ENCODE measurements around the gene USP33.
"Not testable (repeated sequence)": the region's sequence is repeated elsewhere in the genome, so short reads cannot be mapped to it uniquely, and the experiment has no call there.

Gene USP33

GRCh38 chr1:77682460-77683159 lies 77.0 kb downstream of the USP33 start, which contains the start of gene ZZZ3:
ZZZ3 (minus strand) TSS chr1:77682658; CDS start chr1:77633354, 49,304 bp downstream.
- no peak for TF ChIP-seq CTCF (IDR thresholded peaks at IDR 0.05; ENCODE audit: insufficient read depth, low read length, poor library complexity, severe bottlenecking)
- Histone ChIP-seq H3K4me3 (replicated peaks; ENCODE audit: low read depth, low read length) (peak within 1 kb of the TSS; percentile 93), H3K36me3 (ENCODE audit: control insufficient read depth, insufficient read depth, low read length) (no peaks in the 10 kb centered on the region), H3K27me3 (replicated peaks; ENCODE audit: control insufficient read depth, insufficient read depth, low read length) (no peaks in the 10 kb centered on the region)
- DNase-seq (ENCODE audit: extremely low read depth, insufficient read length) = peak; percentile 95

- no peak for DNase-seq (ENCODE audit: extremely low read depth, insufficient read length)
- TF ChIP-seq CTCF (IDR thresholded peaks at IDR 0.05; ENCODE audit: insufficient read depth, low read length, poor library complexity, severe bottlenecking) = no peak
- H3K4me3 ChIP-seq (replicated peaks; ENCODE audit: low read depth, low read length) = no peak overlapping the region
- no peaks in the 10 kb centered on the region for H3K27me3 ChIP-seq (replicated peaks; ENCODE audit: control insufficient read depth, insufficient read depth, low read length)
- H3K36me3 ChIP-seq (ENCODE audit: control insufficient read depth, insufficient read depth, low read length) = no peaks in the 10 kb centered on the region
Observed at GRCh38 chr1:77680173-77680572, 79.5 kb downstream of the USP33 start.

GRCh38 chr1:77678660-77679610 lies 80.7 kb downstream of the USP33 start:
- DNase-seq (ENCODE audit: extremely low read depth, insufficient read length) = no peak
- Histone ChIP-seq H3K36me3 (ENCODE audit: control insufficient read depth, insufficient read depth, low read length) (no peaks in the 10 kb centered on the region), H3K4me3 (replicated peaks; ENCODE audit: low read depth, low read length) (no peak overlapping the region), H3K27me3 (replicated peaks; ENCODE audit: control insufficient read depth, insufficient read depth, low read length) (no peaks in the 10 kb centered on the region)
- no peak for TF ChIP-seq CTCF (IDR thresholded peaks at IDR 0.05; ENCODE audit: insufficient read depth, low read length, poor library complexity, severe bottlenecking)

- not testable (repeated sequence) for H3K4me3 ChIP-seq (replicated peaks; ENCODE audit: low read depth, low read length); H3K36me3 ChIP-seq (ENCODE audit: control insufficient read depth, insufficient read depth, low read length); H3K27me3 ChIP-seq (replicated peaks; ENCODE audit: control insufficient read depth, insufficient read depth, low read length); DNase-seq (ENCODE audit: extremely low read depth, insufficient read length)
Observed at GRCh38 chr1:77674807-77675206, 84.8 kb downstream of the USP33 start.

- no peak for DNase-seq (ENCODE audit: extremely low read depth, insufficient read length)
- Histone ChIP-seq H3K4me3 (replicated peaks; ENCODE audit: low read depth, low read length) (no peak overlapping the region), H3K36me3 (ENCODE audit: control insufficient read depth, insufficient read depth, low read length) (no peaks in the 10 kb centered on the region), H3K27me3 (replicated peaks; ENCODE audit: control insufficient read depth, insufficient read depth, low read length) (no peaks in the 10 kb centered on the region)
- no peak for TF ChIP-seq CTCF (IDR thresholded peaks at IDR 0.05; ENCODE audit: insufficient read depth, low read length, poor library complexity, severe bottlenecking)
Observed at GRCh38 chr1:77673716-77674355, 85.8 kb downstream of the USP33 start.

GRCh38 chr1:77673030-77673429 lies 86.6 kb downstream of the USP33 start:
- no peak for DNase-seq (ENCODE audit: extremely low read depth, insufficient read length)
- no peak overlapping the region for H3K4me3 ChIP-seq (replicated peaks; ENCODE audit: low read depth, low read length)

More at GRCh38 chr1:77673030-77673429, 86.6 kb downstream of the USP33 start:
- no peaks in the 10 kb centered on the region for H3K27me3 ChIP-seq (replicated peaks; ENCODE audit: control insufficient read depth, insufficient read depth, low read length)
- no peaks in the 10 kb centered on the region for H3K36me3 ChIP-seq (ENCODE audit: control insufficient read depth, insufficient read depth, low read length)
- TF ChIP-seq CTCF (IDR thresholded peaks at IDR 0.05; ENCODE audit: insufficient read depth, low read length, poor library complexity, severe bottlenecking) = no peak
